Fibroblast of mammary gland (primary cell): ENCODE measurements around the gene FIG4.
"Not testable (repeated sequence)": the region's sequence is repeated elsewhere in the genome, so short reads cannot be mapped to it uniquely, and the experiment has no call there.

Experiments used
- DNase-seq: peaks from one replicate; pipeline ENCODE4 v3.0.0-alpha.2; 2010; ENCODE audit warnings: low read depth
- H3K4me3 ChIP-seq: 2 replicates; pipeline ENCODE4 v1.5.1; 2011; ENCODE audit warnings: low read depth, mild to moderate bottlenecking, low read length, moderate library complexity; ENCODE audit not compliant: control insufficient read depth
- TF ChIP-seq, protein P1 (sequence below): conservative IDR thresholded peaks from 2 replicates; pipeline ENCODE4 v1.5.1; 2011; ENCODE audit warnings: low read depth, low read length, inconsistent platforms; ENCODE audit not compliant: control insufficient read depth, insufficient read depth

Gene FIG4

DNA sequence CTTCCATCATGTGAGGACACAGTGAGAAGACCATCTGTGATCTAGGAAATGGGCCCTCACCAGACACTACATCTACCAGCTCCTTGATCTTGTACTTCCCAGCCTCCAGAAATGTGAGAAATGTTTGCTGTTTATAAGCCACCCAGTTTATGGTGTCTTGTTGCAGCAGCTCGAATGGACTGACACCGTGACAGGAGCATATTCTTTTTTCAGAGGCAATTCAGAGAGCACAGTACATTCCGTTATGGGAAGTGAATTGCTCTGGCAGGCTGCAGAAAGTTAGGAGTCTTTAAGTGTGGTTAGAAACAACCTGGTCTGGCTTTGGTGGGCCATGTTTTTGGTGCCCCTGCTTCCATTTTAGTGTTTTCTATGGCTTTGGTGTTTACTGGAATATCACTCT lies 75.1 kb downstream of the FIG4 start:
- TF ChIP-seq, protein P1, sequence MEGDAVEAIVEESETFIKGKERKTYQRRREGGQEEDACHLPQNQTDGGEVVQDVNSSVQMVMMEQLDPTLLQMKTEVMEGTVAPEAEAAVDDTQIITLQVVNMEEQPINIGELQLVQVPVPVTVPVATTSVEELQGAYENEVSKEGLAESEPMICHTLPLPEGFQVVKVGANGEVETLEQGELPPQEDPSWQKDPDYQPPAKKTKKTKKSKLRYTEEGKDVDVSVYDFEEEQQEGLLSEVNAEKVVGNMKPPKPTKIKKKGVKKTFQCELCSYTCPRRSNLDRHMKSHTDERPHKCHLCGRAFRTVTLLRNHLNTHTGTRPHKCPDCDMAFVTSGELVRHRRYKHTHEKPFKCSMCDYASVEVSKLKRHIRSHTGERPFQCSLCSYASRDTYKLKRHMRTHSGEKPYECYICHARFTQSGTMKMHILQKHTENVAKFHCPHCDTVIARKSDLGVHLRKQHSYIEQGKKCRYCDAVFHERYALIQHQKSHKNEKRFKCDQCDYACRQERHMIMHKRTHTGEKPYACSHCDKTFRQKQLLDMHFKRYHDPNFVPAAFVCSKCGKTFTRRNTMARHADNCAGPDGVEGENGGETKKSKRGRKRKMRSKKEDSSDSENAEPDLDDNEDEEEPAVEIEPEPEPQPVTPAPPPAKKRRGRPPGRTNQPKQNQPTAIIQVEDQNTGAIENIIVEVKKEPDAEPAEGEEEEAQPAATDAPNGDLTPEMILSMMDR, result no peak
- no peak overlapping the region for H3K4me3 ChIP-seq
- DNase-seq, result no peak

DNA sequence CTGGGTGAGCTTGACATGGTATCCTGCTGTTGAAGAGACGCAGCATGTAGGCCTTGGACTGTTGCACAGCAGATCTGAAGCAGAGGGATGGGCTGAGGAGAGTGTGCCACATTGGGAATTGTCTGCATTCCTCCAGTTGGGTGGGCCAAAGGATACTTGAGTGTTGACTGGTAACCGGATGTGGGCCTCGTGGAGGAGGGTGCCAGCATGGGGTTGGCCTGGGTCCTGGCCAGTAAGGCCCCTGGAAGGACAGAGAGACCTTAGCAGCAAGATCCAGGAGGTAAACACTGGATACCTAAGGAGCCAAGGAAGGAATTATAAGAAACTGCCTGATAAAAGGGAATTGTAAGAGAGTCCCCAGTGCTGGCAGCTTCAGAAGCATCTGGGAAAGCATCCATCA lies 76.9 kb downstream of the FIG4 start:
- peak; percentile 48 for DNase-seq
- no peak overlapping the region for H3K4me3 ChIP-seq
- TF ChIP-seq, protein P1, result no peak

DNA sequence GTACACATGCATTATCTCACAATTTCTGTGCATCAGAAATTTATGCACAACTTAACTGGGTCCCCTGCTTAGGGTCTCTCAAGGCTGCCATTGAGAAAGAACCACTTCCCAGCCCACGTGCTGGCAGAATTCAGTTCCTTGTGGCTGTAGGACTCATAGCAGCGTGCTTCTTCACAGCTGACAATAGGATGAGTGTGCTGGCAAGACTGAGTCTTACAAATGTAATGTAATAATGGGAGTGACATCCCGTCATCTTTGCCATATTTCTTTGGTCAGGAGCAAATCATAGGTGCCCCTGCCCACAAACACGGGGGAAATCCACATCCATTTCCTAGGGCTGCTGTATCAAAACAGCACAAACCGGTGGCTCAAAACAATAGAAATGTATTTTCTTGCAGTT lies 77.4 kb downstream of the FIG4 start:
- no peak overlapping the region for H3K4me3 ChIP-seq
- peak; percentile 90 for DNase-seq

DNA sequence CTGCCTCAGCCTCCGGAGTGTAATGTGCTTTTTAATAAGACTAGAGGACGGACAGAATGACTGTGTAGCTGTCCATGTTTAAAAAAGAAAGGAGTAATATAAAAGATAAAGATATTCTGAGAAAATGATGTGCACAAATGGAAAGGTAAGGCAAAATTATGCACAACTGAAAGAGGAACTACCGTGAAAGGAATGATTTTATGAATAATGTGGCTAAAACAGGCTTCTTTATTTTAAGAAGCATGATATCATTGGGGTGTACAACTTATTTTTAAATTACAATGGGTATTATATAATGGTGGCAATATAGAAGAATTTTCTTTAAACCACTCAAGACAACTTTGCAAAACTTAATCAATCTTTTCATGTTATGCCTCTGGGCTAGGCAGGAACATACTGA lies 78.1 kb downstream of the FIG4 start:
- DNase-seq, result no peak
- H3K4me3 ChIP-seq, result no peak overlapping the region
- TF ChIP-seq, protein P1, result no peak

More for the DNA sequence above, 77.4 kb downstream of the FIG4 start:
- TF ChIP-seq, protein P1, result no peak

DNA sequence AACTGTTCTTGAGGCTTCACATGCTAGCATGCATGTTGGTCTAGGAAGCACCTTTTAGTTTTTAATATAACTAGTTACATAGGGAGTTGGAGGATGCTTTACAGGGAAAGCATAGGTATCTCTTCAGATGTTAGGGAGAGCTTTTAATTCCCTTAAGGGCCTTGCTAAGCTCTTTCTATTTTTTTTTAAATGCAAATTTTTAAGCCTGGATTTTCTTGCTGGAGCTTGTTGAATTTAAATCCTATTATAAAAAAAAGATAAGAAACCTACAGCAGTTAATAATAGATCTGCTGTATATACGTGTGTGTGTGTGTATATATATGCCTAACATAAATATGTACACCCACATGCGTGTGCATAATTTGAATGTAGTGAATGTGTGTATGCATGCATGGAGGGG lies 79.0 kb downstream of the FIG4 start:
- TF ChIP-seq, protein P1, result no peak
- DNase-seq, result no peak

DNA sequence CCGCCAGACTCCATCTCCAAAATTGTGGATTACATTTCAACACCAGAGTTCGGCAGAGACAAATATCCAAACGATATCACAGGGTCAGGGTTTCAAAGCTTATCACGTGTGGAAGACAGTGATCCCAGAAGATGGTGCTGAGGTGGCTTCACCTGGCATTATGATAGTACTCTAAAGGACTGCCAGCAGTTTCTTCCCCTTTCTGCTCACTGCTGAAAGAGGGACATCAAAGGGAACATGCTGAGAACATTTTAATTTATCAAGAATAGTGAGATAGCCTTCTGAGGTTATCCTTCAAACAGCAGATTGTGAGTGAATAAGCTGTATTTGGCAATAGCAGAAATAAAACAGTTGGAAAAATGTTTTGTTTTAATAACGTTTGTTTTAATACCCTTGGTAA lies 79.7 kb downstream of the FIG4 start:
- H3K4me3 ChIP-seq, result no peak overlapping the region
- TF ChIP-seq, protein P1, result no peak
- DNase-seq, result no peak

More for the DNA sequence above, 79.0 kb downstream of the FIG4 start:
- H3K4me3 ChIP-seq, result no peak overlapping the region

DNA sequence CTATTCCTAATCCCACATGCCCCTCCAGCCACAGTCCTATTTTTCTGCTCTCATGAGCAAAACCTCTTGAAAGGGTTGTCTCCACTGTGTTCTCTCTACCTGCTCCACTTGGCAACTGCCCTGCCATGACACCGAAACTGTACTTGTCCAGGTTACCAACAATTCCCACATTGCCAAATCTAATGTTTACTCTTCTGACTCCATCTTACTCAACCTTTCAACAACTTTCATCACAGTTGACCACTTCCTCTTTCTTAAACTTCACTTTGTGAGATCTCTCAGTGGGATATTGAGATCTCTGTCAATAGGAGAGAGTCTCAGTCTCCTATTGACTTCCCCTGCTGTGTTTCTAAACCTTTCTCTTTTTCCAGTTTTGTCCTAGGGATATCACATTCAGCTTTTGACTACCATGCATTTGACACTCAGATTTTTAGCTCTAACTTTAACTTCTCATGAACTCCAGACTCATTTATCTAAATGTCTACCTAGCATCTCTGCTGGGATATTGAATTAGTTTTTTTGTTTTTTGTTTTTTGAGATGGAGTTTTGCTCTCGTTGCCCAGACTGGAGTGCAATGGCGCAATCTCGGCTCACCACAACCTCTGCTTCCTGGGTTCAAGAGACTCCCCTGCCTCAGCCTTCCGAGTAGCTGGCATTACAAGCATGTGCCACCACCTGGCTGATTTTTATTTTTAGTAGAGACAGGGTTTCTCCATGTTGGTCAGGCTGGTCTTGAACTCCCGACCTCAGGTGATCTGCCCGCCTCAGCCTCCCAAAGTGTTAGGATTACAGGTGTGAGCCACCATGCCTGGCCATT lies 81.1 kb downstream of the FIG4 start:
- DNase-seq, result peak; percentile 61

More for the DNA sequence above, 81.1 kb downstream of the FIG4 start:
- not testable (repeated sequence) for H3K4me3 ChIP-seq
